HK-2 (cell line): ENCODE measurements around the gene RIN3.
"Not testable (repeated sequence)": the region's sequence is repeated elsewhere in the genome, so short reads cannot be mapped to it uniquely, and the experiment has no call there.

ENCODE experiments used
- DNase-seq: peaks from one replicate; pipeline ENCODE4 v3.0.0-alpha.2; 2018; ENCODE audit not compliant: unreplicated experiment

RIN3 gene

DNA sequence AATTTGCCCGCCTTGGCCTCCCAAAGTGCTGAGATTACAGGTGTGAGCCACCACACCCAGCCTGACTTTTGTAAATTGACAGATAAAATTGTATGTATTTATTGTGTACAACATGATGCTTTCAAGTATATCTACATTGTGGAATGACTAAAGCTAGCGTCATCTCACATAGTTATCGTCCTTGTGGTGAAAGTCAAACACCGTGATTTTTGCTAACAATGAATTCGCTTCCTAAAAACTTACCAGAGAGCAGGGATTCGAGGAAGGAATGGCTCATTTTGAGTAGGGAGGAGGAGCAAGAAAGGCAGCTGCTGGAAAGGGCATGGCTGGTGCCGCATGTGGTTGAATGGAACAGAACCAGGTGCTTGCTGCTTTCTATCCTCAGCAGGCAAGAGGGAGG is 149.5 kb downstream of the RIN3 start:
- DNase-seq: no peak

- no peak for DNase-seq
These were observed 152.1 kb downstream of the RIN3 start for GRCh38 chr14:92665661-92666110.

GRCh38 chr14:92666251-92666650 is 152.7 kb downstream of the RIN3 start:
- no peak for DNase-seq

DNA sequence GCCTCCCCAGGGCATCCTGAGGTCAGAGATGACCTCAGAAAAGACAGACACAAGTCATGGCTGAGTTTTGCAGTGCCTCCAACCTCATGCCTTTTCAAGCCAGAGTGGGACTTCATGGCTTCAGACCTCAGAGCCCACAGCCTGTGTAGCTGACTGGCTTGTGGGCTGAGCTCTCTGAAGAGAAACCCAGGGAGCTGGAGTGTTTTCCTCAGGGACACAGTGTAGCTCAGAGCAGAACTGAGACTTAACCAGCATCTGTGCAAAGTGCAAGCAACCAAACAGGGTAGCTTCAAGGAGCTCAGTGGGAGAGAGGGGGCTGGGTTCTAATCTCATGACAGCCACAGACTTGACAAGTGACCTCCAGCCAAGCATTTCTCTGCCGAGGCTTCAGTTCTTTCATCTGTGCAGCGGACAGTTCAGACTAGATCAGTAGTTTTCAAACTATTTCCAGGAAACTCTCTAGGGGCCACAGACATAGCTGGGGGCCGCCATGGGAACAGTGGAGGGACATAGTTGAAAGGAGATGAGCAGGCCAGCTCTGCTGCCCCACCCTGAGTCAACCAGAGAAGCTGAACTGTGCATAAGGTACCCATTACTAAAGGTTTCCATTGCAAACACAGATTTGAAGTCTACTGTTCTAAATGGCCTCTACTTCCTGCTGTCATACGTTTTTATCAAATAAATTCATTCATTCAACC is 154.8 kb downstream of the RIN3 start:
- DNase-seq: no peak

DNA sequence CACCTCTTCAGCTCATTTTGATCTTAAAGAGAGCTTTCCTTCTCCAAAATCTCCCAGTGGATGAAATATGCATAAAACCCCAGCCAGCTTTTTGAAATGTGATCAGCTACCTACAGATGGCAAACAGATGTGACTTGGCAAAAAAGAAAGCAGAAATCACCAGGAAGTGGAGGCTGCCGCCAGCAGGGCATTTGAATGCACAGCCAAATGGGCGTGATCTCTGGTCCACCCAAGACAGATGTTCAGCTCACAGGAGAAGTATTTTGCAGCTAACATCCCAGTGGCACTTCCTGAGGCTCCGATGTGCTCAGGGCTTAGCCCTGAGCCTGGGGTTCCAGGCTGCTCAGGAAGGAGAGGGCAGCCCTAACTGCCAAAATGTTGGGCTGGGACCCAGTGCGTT is 156.6 kb downstream of the RIN3 start:
- no peak for DNase-seq

- no peak for DNase-seq
These were observed 157.2 kb downstream of the RIN3 start for GRCh38 chr14:92670643-92671366.

GRCh38 chr14:92673601-92674150 is 160.1 kb downstream of the RIN3 start:
- DNase-seq: no peak

- DNase-seq: no peak
These were observed 161.8 kb downstream of the RIN3 start for GRCh38 chr14:92675421-92675820.

DNA sequence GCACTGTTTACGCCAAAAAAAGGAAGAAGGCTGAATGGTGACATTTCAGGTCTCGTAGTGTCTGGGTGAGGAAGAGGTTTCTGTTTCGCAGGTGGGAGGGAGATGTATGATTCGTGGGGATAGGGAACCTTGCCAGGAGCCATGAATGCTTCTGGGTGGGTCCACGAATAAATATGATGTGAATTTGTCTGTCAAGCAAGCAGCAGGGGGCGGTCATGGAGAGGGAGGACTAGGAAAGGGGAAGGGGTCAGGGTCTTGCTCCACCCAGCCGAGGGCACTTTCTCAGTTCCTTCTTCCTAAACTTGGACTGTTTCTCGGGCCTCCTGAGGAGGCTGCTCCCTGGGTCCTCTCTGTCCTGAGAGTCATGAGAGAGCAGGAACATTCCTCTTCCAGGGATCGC is 162.4 kb downstream of the RIN3 start:
- DNase-seq: no peak

- DNase-seq: no peak
These were observed 163.0 kb downstream of the RIN3 start for GRCh38 chr14:92676403-92677086.

DNA sequence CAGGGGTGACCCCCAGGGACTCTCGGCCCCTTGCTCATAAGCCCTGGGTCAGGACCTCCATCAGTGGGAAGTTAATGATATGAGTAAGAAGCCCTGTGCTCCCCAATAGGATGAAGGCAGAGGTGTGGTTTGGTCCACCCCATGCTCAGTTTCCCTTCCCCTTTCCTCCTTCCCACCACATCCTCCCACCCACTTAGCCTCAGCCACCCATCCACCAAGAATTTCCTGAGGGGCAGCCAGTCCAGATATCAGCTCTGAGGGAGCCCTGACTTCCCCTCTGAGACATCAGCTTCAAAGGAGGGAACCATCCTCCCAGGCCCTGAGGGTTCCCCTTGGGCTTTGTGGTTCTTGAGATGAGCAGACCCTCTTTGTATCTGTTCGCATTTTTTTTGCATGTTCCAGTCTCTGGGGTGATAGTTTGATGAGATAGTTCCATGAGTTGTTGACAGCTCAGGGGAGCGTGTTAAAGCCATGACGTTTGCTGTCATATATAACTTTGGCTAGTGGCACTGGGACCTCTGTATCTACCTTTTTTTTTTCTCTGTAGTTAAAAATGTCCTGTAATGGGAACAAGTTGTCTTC is 163.6 kb downstream of the RIN3 start:
- no peak for DNase-seq

DNA sequence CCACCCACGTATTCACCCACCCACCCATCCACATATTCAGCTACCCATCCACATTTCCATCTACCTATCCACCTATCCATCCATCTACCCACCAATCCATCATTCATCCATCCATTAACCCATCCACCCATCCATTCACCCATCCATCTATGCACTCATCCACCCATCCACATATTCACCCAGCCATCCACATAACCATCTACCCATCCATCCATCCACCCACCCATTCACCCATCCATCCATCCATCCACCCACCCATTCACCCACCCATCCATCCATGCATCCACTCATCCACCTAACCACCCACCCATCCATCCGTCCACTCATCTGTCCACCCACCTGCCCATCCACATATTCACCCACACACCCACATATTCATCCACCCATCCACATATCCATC is 164.4 kb downstream of the RIN3 start:
- no peak for DNase-seq

DNA sequence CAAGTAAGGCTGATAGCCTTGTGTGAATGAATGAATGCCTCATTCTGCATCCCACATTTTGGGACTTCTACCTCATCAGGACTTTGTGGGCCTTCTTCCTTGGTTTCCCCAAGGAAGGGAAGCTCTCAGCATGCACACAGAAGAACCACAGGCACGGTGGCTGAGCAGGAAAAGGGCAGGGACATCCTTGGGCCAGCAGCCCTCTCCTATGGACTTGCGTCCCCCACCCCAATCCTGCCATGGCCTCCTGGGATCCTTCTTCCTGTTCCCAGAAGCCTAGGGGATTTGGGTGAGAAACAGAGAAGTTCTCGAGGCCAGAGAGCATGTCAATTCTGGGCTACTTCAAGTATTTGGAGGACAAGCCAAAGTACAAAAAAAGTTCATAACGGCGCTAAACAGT is 165.2 kb downstream of the RIN3 start:
- DNase-seq: no peak

GRCh38 chr14:92679246-92679645 is 165.7 kb downstream of the RIN3 start:
- DNase-seq: no peak

DNA sequence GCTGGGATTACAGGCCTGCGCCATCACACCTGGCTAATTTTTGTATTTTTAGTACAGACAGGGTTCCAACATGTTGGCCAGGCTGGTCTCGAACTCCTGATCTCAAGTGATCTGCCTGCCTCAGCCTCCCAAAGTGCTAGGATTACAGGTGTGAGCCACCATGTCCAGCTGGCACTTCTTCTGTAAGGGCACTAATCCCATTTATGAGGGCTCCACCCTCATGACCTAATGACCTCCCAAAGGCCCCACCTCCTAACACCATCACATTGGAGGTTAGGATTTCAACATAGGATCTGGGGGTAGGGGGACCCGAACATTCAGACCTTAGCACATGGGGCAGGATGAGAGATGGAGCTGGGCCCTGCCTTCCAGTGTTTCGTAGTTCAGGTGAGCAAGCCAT is 166.7 kb downstream of the RIN3 start:
- not testable (repeated sequence) for DNase-seq

DNA sequence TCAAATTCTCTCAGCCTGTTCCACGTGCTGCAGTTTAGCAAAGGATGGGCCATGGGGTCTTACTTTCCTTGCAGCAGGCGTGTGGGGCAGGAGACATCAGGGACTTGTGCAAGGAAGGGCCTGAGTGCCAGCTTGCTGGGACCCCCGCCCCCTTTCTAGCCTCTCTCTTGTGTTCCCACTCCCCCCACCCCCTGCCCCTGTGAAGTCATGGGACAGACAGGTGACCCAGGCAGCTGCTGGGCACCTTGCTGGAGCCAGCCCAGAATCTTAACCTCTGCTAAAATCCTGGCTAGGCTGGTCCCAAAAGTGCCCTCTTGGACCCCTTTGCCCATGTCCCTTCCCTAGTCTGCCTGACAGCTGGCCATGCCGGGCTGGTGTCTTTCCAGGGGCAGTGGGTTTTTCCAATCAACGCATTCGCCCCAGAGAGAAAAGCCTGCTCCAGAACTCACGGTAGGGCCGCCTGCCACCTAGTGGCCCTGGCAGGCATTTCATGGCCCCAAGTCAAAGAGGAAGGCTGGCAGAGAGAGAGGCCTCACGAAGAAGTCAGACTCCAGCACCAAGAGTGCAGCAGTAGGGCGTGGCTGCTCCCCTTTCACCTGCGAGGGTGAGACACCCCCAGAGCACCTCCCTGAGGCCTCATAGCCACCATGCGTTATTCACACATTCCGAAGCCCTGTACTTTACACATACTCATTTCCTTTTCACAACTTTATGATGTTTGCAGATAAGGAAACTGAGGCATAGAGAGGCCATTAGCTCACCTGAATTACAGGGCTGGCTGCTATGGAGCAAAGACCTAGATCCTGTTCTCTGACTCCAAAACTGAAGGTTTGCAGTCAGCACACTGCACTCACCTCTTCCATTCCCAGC is 167.4 kb downstream of the RIN3 start:
- peak; percentile 64 for DNase-seq

DNA sequence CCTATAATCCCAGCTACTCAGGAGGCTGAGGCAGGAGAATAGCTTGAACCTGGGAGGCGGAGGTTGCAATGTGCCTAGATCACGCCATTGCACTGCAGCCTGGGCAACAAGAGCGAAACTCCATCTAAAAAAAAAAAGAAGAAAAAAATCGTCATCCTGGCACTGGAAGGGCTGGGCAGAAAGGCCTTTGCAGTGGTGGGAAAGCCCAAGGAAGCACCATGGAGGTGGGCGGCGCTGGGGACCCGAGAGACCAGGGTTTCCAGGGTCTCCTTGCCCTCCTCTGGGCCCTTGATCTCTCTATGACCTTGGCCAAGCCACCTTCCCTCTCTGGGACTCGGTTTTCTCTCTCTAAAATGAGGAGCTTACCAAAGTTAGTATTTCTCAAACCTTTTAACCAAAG is 169.5 kb downstream of the RIN3 start:
- DNase-seq: no peak

DNA sequence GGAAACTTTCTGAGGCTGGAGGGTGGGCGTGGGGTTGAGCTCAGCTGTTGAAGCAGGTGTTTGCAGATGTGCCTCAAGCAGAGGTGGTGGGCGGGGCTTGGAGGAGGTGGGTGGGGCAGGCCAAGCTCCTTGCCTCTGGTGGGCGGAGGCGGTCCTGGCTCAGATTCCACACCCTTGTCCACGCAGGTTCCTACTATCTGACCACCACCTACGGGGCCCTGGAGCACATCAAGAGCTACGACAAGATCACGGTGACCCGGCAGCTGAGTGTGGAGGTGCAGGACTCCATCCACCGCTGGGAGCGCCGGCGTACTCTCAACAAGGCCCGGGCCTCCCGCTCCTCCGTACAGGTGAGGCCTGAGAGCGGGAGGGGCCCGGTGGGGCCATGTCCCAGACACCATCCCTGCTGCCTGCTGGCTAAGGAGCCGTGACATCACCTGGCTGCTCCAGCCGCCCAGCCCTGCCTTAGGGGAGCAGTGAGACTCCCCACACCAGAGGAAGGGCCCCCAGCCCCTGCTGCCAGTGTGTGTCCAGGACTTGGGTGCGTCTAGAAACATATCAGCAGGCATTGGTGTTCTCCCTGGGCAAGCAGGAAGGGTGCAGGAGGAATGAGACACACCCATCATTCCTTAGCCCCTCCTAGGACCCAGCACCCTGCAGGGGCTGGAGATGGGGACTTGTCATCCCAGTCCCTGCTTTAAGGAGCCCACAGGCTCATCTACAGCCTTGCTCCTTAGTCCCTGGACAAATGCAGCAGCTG is 171.4 kb downstream of the RIN3 start:
- DNase-seq: no peak

GRCh38 chr14:92685784-92686355 is 172.3 kb downstream of the RIN3 start:
- DNase-seq: no peak

DNA sequence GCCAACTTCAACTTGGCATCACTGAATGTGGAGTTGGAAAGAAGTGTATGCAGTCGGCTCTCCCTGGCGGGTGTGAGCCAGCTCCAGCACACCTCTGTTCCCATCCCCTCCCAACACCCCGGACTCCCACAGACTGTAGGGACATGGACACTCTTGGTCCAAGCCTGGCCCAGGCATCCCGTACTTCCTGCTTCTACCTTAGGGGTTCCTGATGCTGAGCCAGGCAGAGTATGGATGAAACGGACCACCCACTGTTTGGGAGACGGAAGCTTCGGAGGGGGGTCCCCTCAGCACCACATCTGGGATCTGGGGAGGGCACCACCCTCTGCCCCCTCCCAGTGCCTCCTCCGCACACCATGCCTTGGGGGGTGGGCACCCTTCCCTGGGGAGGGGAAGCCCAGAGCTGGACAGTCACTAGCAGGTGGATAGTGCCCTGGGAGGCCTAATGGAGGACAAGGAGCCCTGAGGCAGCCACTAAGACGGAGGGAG is 172.9 kb downstream of the RIN3 start:
- no peak for DNase-seq
